GM23338 (cell line): ENCODE data around the gene EPG5.

ENCODE experiments used
- CTCF ChIP-seq, 2 experiments: fragments of 200-600 bp in 1 of 2; sonication (generic) in 1 of 2; conservative IDR thresholded peaks; 2 replicates each; pipeline versions ENCODE4 v1.5.1 to v1.6.1; 2016 to 2017; ENCODE audit warnings: antibody characterized with exemption in 2 of 2, low read depth in 2 of 2, mild to moderate bottlenecking in 2 of 2, moderate library complexity in 1 of 2
- JUNB ChIP-seq: IDR thresholded peaks from one replicate; pipeline ENCODE4 v1.6.1; 2016; ENCODE audit warnings: antibody characterized with exemption; ENCODE audit not compliant: unreplicated experiment
- POLR2AphosphoS5 ChIP-seq: IDR thresholded peaks from 2 replicates; pipeline ENCODE4 v1.6.1; 2016; ENCODE audit warnings: antibody characterized with exemption, low read depth

- TF ChIP-seq CTCF (conservative IDR thresholded peaks at IDR 0.05; ENCODE audit: low read depth in 2 of 2) (no peak), JUNB (no peak), POLR2AphosphoS5 (no peak)
These were observed 34.8 kb upstream of the EPG5 start for GRCh38 chr18:46001892-46002291.
